HG03575 (cell line): ENCODE results near the gene GABRP.
"Not testable (repeated sequence)": the region's sequence is repeated elsewhere in the genome, so short reads cannot be mapped to it uniquely, and the experiment has no call there.

ENCODE experiments used
- ATAC-seq: cut with Tn5 transposase; IDR thresholded peaks from one replicate; pipeline ENCODE4 v1.9.1; 2021; ENCODE audit not compliant: unreplicated experiment, insufficient number of reproducible peaks, low FRiP score; ENCODE audit errors: extremely low read depth

The GABRP gene

GRCh38 chr5:170787216-170787615 is 3.7 kb downstream of the GABRP start:
- no peak for ATAC-seq

GRCh38 chr5:170788626-170789304 is 5.2 kb downstream of the GABRP start:
- ATAC-seq: no peak

- no peak for ATAC-seq
These were observed 7.9 kb downstream of the GABRP start for GRCh38 chr5:170791325-170791954.

GRCh38 chr5:170792878-170793277 is 9.4 kb downstream of the GABRP start:
- ATAC-seq: no peak

GRCh38 chr5:170795154-170795553 is 11.6 kb downstream of the GABRP start:
- ATAC-seq: no peak

- ATAC-seq: no peak
These were observed 22.1 kb downstream of the GABRP start for GRCh38 chr5:170805666-170806065.

GRCh38 chr5:170809551-170809950 is 26.0 kb downstream of the GABRP start:
- ATAC-seq: no peak

- no peak for ATAC-seq
These were observed 28.2 kb downstream of the GABRP start for GRCh38 chr5:170811719-170812118.

- ATAC-seq: no peak
These were observed 29.7 kb downstream of the GABRP start for GRCh38 chr5:170813231-170813630.

GRCh38 chr5:170817195-170817594 is 33.7 kb downstream of the GABRP start:
- ATAC-seq: no peak

GRCh38 chr5:170818232-170818631 is 34.7 kb downstream of the GABRP start:
- ATAC-seq: no peak

- no peak for ATAC-seq
These were observed 36.3 kb downstream of the GABRP start for GRCh38 chr5:170819824-170820223.

- no peak for ATAC-seq
These were observed 37.8 kb downstream of the GABRP start for GRCh38 chr5:170821257-170821800.

GRCh38 chr5:170826117-170826516 is 42.6 kb downstream of the GABRP start:
- ATAC-seq: no peak

GRCh38 chr5:170832241-170832640 is 48.7 kb downstream of the GABRP start:
- ATAC-seq: no peak

GRCh38 chr5:170833981-170834380 is 50.5 kb downstream of the GABRP start:
- not testable (repeated sequence) for ATAC-seq

- no peak for ATAC-seq
These were observed 52.7 kb downstream of the GABRP start for GRCh38 chr5:170836226-170836625.

- no peak for ATAC-seq
These were observed 60.3 kb downstream of the GABRP start for GRCh38 chr5:170843870-170844269.

GRCh38 chr5:170844651-170845050 is 61.1 kb downstream of the GABRP start:
- no peak for ATAC-seq

- no peak for ATAC-seq
These were observed 62.9 kb downstream of the GABRP start for GRCh38 chr5:170846416-170846815.
